Testis (tissue), 2 donors: Measurements from ENCODE around the gene CSMD2.

ENCODE experiments used
- CTCF ChIP-seq, 3 experiments: fragments of 450-650 bp in 2 of 3; fragments of 200-600 bp in 1 of 3; sonication (generic) in 1 of 3; IDR thresholded peaks; one replicate each; pipeline ENCODE4 v1.5.1; 2016 to 2019; ENCODE audit warnings: antibody characterized with exemption in 3 of 3, mild to moderate bottlenecking in 2 of 3, moderate library complexity in 1 of 3
- POLR2A ChIP-seq: fragments of 450-650 bp; IDR thresholded peaks from one replicate; pipeline ENCODE4 v1.6.1; 2017; ENCODE audit warnings: antibody characterized with exemption, mild to moderate bottlenecking, moderate library complexity

GRCh38 chr1:34166625-34167361 is 1.8 kb upstream of the CSMD2 start:
- TF ChIP-seq CTCF (IDR thresholded peaks at IDR 0.05) (no peak), POLR2A (no peak)
